ENCODE measurements around the gene CAMKMT.
"Not testable (repeated sequence)": the region's sequence is repeated elsewhere in the genome, so short reads cannot be mapped to it uniquely, and the experiment has no call there.

Gene CAMKMT

GRCh38 chr2:44360749-44361329 lies 908 bp upstream of the CAMKMT start:
- DNase-seq (ENCODE audit: low spot score): peak; percentile 65

GRCh38 chr2:44362207-44363015 lies 664 bp downstream of the CAMKMT start:
- peak; percentile 52 for DNase-seq (ENCODE audit: low spot score)

GRCh38 chr2:44364604-44365003 lies 2.9 kb downstream of the CAMKMT start:
- no peak for DNase-seq (ENCODE audit: low spot score)

GRCh38 chr2:44367591-44367990 lies 5.8 kb downstream of the CAMKMT start:
- no peak for DNase-seq (ENCODE audit: low spot score)

GRCh38 chr2:44369392-44369791 lies 7.6 kb downstream of the CAMKMT start:
- DNase-seq (ENCODE audit: low spot score): no peak

GRCh38 chr2:44371445-44371844 lies 9.7 kb downstream of the CAMKMT start:
- no peak for DNase-seq (ENCODE audit: low spot score)

- no peak for DNase-seq (ENCODE audit: low spot score)
These were observed 10.5 kb downstream of the CAMKMT start for GRCh38 chr2:44372246-44372645.

GRCh38 chr2:44377486-44377885 lies 15.7 kb downstream of the CAMKMT start:
- no peak for DNase-seq (ENCODE audit: low spot score)

GRCh38 chr2:44385226-44385625 lies 23.5 kb downstream of the CAMKMT start:
- not testable (repeated sequence) for DNase-seq (ENCODE audit: low spot score)

- DNase-seq (ENCODE audit: low spot score): no peak
These were observed 27.1 kb downstream of the CAMKMT start for GRCh38 chr2:44388877-44389276.

- no peak for DNase-seq (ENCODE audit: low spot score)
These were observed 28.1 kb downstream of the CAMKMT start for GRCh38 chr2:44389895-44390294.

GRCh38 chr2:44392338-44392943 lies 30.7 kb downstream of the CAMKMT start:
- DNase-seq (ENCODE audit: low spot score): peak; percentile 31

- no peak for DNase-seq (ENCODE audit: low spot score)
These were observed 35.9 kb downstream of the CAMKMT start for GRCh38 chr2:44397447-44398175.

GRCh38 chr2:44398243-44398897 lies 36.6 kb downstream of the CAMKMT start:
- no peak for DNase-seq (ENCODE audit: low spot score)

GRCh38 chr2:44420725-44421124 lies 59.0 kb downstream of the CAMKMT start:
- DNase-seq (ENCODE audit: low spot score): no peak

- no peak for DNase-seq (ENCODE audit: low spot score)
These were observed 62.5 kb downstream of the CAMKMT start for GRCh38 chr2:44424211-44424610.

- no peak for DNase-seq (ENCODE audit: low spot score)
These were observed 67.3 kb downstream of the CAMKMT start for GRCh38 chr2:44429034-44429433.

GRCh38 chr2:44430342-44430741 lies 68.6 kb downstream of the CAMKMT start:
- no peak for DNase-seq (ENCODE audit: low spot score)

- no peak for DNase-seq (ENCODE audit: low spot score)
These were observed 72.1 kb downstream of the CAMKMT start for GRCh38 chr2:44433895-44434294.

GRCh38 chr2:44441200-44441599 lies 79.5 kb downstream of the CAMKMT start:
- DNase-seq (ENCODE audit: low spot score): no peak

- DNase-seq (ENCODE audit: low spot score): no peak
These were observed 80.3 kb downstream of the CAMKMT start for GRCh38 chr2:44442019-44442418.

GRCh38 chr2:44443517-44443916 lies 81.8 kb downstream of the CAMKMT start:
- DNase-seq (ENCODE audit: low spot score): no peak
